HEK293 (cell line): Measurements from ENCODE around the gene ZNF396.

Experiments
- BCL11B ChIP-seq: fragments of 450-650 bp; formaldehyde crosslinking; IDR thresholded peaks from 2 replicates; pipeline ENCODE4 v1.5.1; 2016; ENCODE audit warnings: low read depth, missing biosample characterization, missing genetic modification characterization
- BCL6B ChIP-seq: fragments of 450-650 bp; formaldehyde crosslinking; IDR thresholded peaks from 2 replicates; pipeline ENCODE4 v1.5.1; 2017; ENCODE audit warnings: missing biosample characterization, missing genetic modification characterization
- EGR2 ChIP-seq: fragments of 450-650 bp; formaldehyde crosslinking; IDR thresholded peaks from 2 replicates; pipeline ENCODE4 v1.5.1; 2016; ENCODE audit warnings: low read depth, missing biosample characterization, missing genetic modification characterization
- KLF1 ChIP-seq: fragments of 450-650 bp; formaldehyde crosslinking; IDR thresholded peaks from 2 replicates; pipeline ENCODE4 v1.5.1; 2016; ENCODE audit warnings: missing biosample characterization, missing genetic modification characterization
- KLF8 ChIP-seq: fragments of 450-650 bp; formaldehyde crosslinking; IDR thresholded peaks from 2 replicates; pipeline ENCODE4 v1.5.1; 2016; ENCODE audit warnings: missing biosample characterization, missing genetic modification characterization
- KLF9 ChIP-seq: fragments of 450-650 bp; formaldehyde crosslinking; IDR thresholded peaks from 2 replicates; pipeline ENCODE4 v1.5.1; 2016; ENCODE audit warnings: missing biosample characterization, missing genetic modification characterization, low read depth
- MYNN ChIP-seq: fragments of 450-650 bp; formaldehyde crosslinking; IDR thresholded peaks from 2 replicates; pipeline ENCODE4 v1.5.1; 2016; ENCODE audit warnings: missing biosample characterization, missing genetic modification characterization, borderline replicate concordance
- PRDM4 ChIP-seq: fragments of 450-650 bp; formaldehyde crosslinking; IDR thresholded peaks from 2 replicates; pipeline ENCODE4 v1.5.1; 2017; ENCODE audit warnings: missing biosample characterization, missing genetic modification characterization
- REST ChIP-seq: fragments of 450-650 bp; formaldehyde crosslinking; IDR thresholded peaks from 2 replicates; pipeline ENCODE4 v1.5.1; 2016; ENCODE audit warnings: missing biosample characterization, missing genetic modification characterization
- TCF7L2 ChIP-seq: IDR thresholded peaks from 2 replicates; pipeline ENCODE4 v1.6.1; 2011; ENCODE audit warnings: low read depth, mild to moderate bottlenecking, inconsistent platforms, low read length, moderate library complexity, borderline replicate concordance
- TSHZ1 ChIP-seq: fragments of 450-650 bp; formaldehyde crosslinking; IDR thresholded peaks from 2 replicates; pipeline ENCODE4 v1.5.1; 2016; ENCODE audit warnings: missing biosample characterization, missing genetic modification characterization, borderline replicate concordance
- ZNF140 ChIP-seq: fragments of 450-650 bp; formaldehyde crosslinking; IDR thresholded peaks from 2 replicates; pipeline ENCODE4 v1.5.1; 2016; ENCODE audit warnings: missing biosample characterization, missing genetic modification characterization
- ZNF184 ChIP-seq: fragments of 450-650 bp; IDR thresholded peaks from 2 replicates; pipeline ENCODE4 v1.5.1; 2018; ENCODE audit warnings: missing biosample characterization, mild to moderate bottlenecking, missing genetic modification characterization
- ZNF202 ChIP-seq: fragments of 450-650 bp; formaldehyde crosslinking; IDR thresholded peaks from 2 replicates; pipeline ENCODE4 v1.5.1; 2016; ENCODE audit warnings: missing biosample characterization, missing genetic modification characterization, borderline replicate concordance
- ZNF221 ChIP-seq: fragments of 450-650 bp; formaldehyde crosslinking; IDR thresholded peaks from 2 replicates; pipeline ENCODE4 v1.5.1; 2017; ENCODE audit warnings: missing biosample characterization, missing genetic modification characterization, borderline replicate concordance
- ZNF239 ChIP-seq: fragments of 450-650 bp; formaldehyde crosslinking; IDR thresholded peaks from 2 replicates; pipeline ENCODE4 v1.5.1; 2016; ENCODE audit warnings: missing biosample characterization, missing genetic modification characterization
- ZNF324 ChIP-seq: fragments of 450-650 bp; formaldehyde crosslinking; IDR thresholded peaks from 2 replicates; pipeline ENCODE4 v1.5.1; 2016; ENCODE audit warnings: missing biosample characterization, missing genetic modification characterization
- ZNF335 ChIP-seq: fragments of 450-650 bp; formaldehyde crosslinking; conservative IDR thresholded peaks from 2 replicates; pipeline ENCODE4 v1.5.1; 2016; ENCODE audit warnings: missing biosample characterization, missing genetic modification characterization
- ZNF449 ChIP-seq: fragments of 450-650 bp; formaldehyde crosslinking; IDR thresholded peaks from 2 replicates; pipeline ENCODE4 v1.5.1; 2017; ENCODE audit warnings: missing biosample characterization, mild to moderate bottlenecking, missing genetic modification characterization, moderate library complexity
- ZNF580 ChIP-seq: fragments of 450-650 bp; formaldehyde crosslinking; IDR thresholded peaks from 2 replicates; pipeline ENCODE4 v1.5.1; 2016; ENCODE audit warnings: missing biosample characterization, missing genetic modification characterization
- ZNF621 ChIP-seq: fragments of 450-650 bp; formaldehyde crosslinking; IDR thresholded peaks from 2 replicates; pipeline ENCODE4 v1.5.1; 2017; ENCODE audit warnings: missing biosample characterization, missing genetic modification characterization
- ZNF747 ChIP-seq: fragments of 450-650 bp; formaldehyde crosslinking; IDR thresholded peaks from 2 replicates; pipeline ENCODE4 v1.5.1; 2016; ENCODE audit warnings: missing biosample characterization, missing genetic modification characterization
- ZNF776 ChIP-seq: fragments of 450-650 bp; formaldehyde crosslinking; IDR thresholded peaks from 2 replicates; pipeline ENCODE4 v1.5.0; 2017; ENCODE audit warnings: missing biosample characterization, missing genetic modification characterization, borderline replicate concordance
- ZNF830 ChIP-seq: fragments of 450-650 bp; IDR thresholded peaks from 2 replicates; pipeline ENCODE4 v1.5.0; 2018; ENCODE audit warnings: missing biosample characterization, missing genetic modification characterization, low read depth, mild to moderate bottlenecking, moderate library complexity
- ZSCAN30 ChIP-seq: fragments of 450-650 bp; IDR thresholded peaks from 2 replicates; pipeline ENCODE4 v1.5.1; 2018; ENCODE audit warnings: missing biosample characterization, mild to moderate bottlenecking, missing genetic modification characterization, moderate library complexity

The ZNF396 gene

GRCh38 chr18:35343936-35344735 is 33.0 kb downstream of the ZNF396 start, which contains the start of gene ZNF24 (continued):
- TF ChIP-seq REST (tag by site-specific recombination) (peak; percentile 64), ZNF776 (tag by site-specific recombination) (no peak), ZNF747 (tag by site-specific recombination) (no peak), KLF9 (peak; percentile 95), ZNF202 (tag by site-specific recombination) (no peak), ZNF335 (tag by site-specific recombination) (peak; percentile 98), ZNF580 (tag by site-specific recombination) (no peak; the same call in 1 of the 2 replicates), ZNF239 (tag by site-specific recombination) (no peak), BCL6B (tag by site-specific recombination) (no peak), ZSCAN30 (tag by site-specific recombination) (no peak), TCF7L2 (no peak), KLF8 (tag by site-specific recombination) (0 out of 2 replicates have a peak, but pooled peaks have one; percentile 44), PRDM4 (tag by site-specific recombination) (no peak), KLF1 (tag by site-specific recombination) (0 out of 2 replicates have a peak, but pooled peaks have one; percentile 56), ZNF621 (tag by site-specific recombination) (no peak), EGR2 (tag by site-specific recombination) (peak; percentile 13; the same call in 1 of the 2 replicates), MYNN (tag by site-specific recombination) (no peak), BCL11B (tag by site-specific recombination) (no peak), TSHZ1 (tag by site-specific recombination) (no peak), ZNF184 (no peak), ZNF830 (tag by site-specific recombination) (no peak), ZNF221 (tag by site-specific recombination) (no peak), ZNF449 (tag by site-specific recombination) (0 out of 2 replicates have a peak, but pooled peaks have one; percentile 25), ZNF324 (tag by site-specific recombination) (peak; percentile 38; the same call in 1 of the 2 replicates), ZNF140 (tag by site-specific recombination) (no peak)
